Erythroblast (primary cell): ENCODE results near the gene PDE1C.
"Not testable (repeated sequence)": the region's sequence is repeated elsewhere in the genome, so short reads cannot be mapped to it uniquely, and the experiment has no call there.

Experiments used
- DNase-seq, 2 experiments: peaks; one replicate each; lab custom pipeline; 2025; lab: John Stamatoyannopoulos, UW
- GATA1 ChIP-seq: IDR thresholded peaks from 2 replicates; pipeline ENCODE4 v1.6.1; 2011; ENCODE audit warnings: low read depth, mild to moderate bottlenecking, control low read depth, low read length, moderate library complexity
- POLR2A ChIP-seq: IDR thresholded peaks from 2 replicates; pipeline ENCODE4 v1.6.1; 2011; ENCODE audit warnings: mild to moderate bottlenecking, low read length

PDE1C gene

DNA sequence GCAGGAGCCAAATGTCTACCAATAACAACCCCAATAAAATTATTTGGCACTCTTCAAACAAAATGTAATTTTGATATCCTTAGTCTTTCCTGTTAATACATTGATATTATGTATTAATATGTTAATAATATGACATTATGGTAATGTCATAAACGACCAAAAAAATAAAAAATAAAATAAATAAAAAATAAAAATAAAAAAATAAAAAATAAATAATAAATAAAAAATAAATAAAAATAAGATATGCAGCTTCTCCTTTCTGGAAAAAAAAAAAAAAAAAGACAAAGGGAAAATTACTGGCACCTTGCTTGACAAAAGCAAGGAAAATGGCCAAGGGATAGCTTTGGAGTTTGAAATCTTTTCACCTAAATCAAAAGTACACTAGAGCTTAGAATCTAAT, 214.7 kb downstream of the PDE1C start:
- DNase-seq = no peak
- no peak for TF ChIP-seq POLR2A
- no peak for TF ChIP-seq GATA1

DNA sequence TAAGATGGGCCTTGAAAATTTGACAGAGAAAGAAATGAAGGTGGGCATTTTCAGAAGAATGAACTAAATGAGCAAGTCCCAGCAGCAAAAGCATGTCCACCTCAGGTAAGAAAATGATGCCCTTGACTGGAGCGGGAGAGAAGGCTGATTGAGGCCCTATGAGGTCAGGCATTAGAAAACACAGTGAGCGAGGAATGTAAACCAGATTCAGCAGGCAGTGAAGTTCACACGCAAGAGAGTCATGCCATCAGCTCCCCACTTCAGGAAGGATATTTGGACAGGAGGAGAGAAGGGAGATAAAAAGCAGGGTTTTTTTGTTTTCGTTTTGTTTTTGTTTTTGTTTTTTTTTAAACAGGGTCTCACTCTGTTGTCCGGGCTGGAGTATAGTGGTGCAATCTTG, 216.8 kb downstream of the PDE1C start:
- TF ChIP-seq GATA1 (no peak), POLR2A (no peak)

DNA sequence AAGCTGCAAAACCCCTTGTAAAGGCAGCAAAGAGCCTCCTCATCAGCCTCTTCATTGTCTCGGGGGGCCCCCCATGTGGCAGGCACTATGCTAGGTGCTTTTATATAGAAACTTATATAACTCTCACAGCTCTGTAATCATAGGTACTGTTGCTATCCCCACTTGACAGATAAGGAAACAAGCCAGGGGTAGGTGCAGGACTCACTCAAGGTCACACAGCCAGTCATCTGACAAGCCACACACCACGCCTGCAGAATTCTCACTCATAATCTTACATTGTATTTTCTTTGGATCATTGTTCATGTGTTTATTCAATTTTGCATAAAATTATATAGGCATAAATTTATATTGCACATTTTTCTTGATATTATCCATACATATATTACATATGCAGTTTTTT, 217.7 kb downstream of the PDE1C start:
- DNase-seq = no peak
- TF ChIP-seq POLR2A = no peak
- no peak for TF ChIP-seq GATA1

More for the DNA sequence above, 216.8 kb downstream of the PDE1C start:
- DNase-seq = no peak

DNA sequence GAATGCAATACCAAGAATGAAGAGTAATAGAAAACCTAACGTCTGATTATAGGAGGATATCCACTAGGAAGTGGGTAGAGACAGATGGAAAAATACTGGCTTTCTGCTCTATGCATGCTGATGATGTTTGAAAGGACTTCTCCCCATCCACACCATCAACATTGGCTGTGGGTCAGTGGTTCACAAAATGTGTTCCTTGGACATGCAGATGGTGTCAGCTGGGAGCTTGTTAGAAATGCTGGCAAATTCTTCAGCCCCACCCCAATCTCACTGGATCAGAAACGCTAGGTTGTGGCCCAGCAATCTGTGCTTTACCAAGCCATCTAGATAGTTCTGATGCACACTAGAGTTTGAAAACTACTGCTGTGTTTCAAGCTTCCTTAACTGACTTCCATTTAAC, 219.1 kb downstream of the PDE1C start:
- TF ChIP-seq GATA1 (no peak), POLR2A (no peak)
- DNase-seq = no peak

DNA sequence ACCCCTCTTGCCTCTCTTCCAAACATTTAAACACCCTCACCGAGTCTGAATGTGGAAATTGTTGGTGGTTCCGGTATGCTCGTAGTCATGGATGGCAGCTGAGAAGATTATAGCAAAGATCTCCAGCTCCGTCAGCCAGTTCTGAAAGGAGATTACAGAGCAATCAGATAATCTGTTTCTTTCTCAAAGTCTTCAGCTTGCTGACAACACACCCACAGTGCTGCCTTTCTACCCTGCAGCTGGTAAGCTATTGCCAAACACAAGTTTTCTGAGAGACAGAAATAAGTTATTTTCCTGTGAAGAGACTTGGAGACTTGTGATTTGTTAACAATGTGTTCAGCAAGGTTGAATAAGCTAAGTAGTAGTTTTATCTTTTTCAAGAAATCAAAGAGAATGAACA, 219.6 kb downstream of the PDE1C start:
- no peak for DNase-seq
- no peak for TF ChIP-seq GATA1
- no peak for TF ChIP-seq POLR2A

DNA sequence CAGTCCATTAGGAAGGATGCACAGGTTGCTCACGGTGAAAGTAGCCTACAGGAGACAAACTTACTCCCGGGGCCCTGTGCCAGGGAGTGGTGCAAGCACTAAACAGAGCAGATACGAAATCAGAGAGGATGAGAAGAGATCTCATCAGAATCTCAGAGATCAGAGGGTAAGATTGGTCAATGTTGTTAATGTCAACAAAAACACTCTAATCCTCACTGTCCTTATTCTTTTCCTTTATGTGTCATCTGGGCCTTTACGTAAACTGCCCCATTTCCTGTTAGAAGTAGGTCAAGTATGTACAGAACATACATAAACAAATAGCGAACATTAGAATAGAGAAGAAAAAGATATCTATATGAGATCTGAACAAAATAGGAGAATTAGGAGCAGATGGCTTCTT, 220.1 kb downstream of the PDE1C start:
- no peak for DNase-seq
- TF ChIP-seq POLR2A (no peak), GATA1 (no peak)

DNA sequence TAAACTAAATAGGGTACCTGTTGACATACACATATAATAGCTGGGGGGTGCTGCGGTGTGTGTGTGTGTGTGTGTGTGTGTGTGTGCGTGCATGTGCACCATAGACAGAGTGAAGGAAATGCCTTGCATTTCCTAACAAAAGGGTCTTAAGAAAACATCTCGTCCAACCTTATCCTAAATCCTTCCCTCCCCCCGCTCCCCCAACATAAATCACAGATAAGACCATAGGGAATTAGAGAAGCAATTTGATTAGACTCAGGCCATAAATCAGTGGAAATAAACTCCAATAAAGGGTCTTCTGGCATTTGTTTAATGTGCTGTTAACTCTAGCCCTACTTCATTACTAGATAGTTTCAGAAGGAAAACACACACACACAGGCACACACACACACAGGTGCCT, 234.7 kb downstream of the PDE1C start:
- DNase-seq = no peak
- TF ChIP-seq GATA1 (no peak), POLR2A (no peak)

DNA sequence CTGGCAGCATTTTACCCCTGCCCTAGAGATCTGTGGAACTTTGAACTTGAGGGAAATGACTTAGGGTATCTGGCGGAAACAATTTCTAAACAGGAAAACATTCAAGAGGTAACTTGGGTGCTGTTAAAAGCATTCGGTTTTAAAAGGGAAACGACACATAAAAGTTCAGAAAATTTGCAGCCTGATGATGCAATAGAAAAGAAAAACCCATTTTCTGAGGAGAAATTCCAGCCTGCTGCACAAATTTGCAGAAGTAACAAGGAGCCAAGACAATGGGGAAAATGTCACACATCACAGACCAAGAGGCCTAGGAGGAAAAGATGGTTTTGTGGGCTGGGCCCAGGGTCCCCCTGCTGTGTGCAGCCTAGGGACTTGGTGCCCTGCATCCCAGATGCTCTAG, 236.6 kb downstream of the PDE1C start:
- not testable (repeated sequence) for DNase-seq

DNA sequence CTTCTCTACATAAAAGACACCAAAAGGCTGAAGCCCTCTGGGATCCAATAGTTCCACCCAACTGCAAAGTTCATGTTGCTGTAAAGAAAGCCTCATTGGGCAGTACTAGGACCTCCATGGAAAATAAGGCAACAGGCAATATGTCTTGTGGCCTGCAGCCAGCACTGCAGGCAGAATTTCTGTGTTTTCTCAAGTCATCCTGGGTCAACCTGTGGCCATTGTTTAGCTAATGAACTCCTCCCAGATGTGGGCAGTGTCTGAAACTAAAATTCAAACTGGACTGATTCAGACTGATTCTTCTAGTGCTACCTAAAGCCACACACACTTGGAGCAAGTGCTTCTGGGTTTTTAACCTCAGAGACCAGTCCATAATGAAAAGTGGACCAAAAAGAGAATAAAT, 241.7 kb downstream of the PDE1C start:
- no peak for DNase-seq
- no peak for TF ChIP-seq GATA1
- TF ChIP-seq POLR2A = no peak

DNA sequence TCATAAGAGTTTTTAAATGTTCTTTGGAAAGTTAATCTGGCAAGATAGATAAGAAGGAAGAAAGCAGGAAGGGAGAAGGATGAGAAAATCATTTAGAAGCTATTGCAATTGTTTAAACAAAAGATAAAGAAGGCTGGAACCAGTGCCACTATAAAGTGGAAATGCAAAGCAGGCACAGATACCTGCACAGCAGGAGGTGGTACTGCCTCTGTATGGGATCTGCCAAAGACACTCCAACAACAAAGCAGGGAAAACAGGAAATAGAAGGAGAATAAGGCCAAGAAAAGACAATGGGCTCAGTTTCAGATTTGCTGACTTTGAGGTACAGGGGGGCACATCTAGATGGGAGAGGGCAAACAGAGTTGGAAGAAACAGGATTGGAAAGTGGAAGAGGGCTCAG, 244.6 kb downstream of the PDE1C start:
- DNase-seq = no peak
- no peak for TF ChIP-seq GATA1
- TF ChIP-seq POLR2A = no peak

DNA sequence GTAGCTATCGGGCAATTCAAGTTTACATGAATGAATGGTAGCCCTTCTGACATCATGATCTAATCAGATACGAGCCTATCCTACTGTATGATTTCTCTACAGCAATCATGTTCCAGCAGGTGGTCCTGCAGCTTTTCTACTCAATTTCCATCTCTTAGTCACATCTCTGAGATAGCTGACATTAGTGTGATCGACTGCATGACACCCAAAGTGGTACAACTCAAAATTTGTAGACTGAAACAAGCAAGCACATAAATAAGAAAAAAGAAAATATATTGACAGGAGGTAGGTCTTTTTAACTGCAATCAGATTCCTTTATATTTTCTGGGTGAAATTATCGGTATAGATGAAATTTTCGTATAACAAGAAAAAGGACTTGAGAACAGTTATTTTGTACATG, 251.2 kb downstream of the PDE1C start:
- TF ChIP-seq POLR2A (no peak), GATA1 (no peak)
- no peak for DNase-seq

DNA sequence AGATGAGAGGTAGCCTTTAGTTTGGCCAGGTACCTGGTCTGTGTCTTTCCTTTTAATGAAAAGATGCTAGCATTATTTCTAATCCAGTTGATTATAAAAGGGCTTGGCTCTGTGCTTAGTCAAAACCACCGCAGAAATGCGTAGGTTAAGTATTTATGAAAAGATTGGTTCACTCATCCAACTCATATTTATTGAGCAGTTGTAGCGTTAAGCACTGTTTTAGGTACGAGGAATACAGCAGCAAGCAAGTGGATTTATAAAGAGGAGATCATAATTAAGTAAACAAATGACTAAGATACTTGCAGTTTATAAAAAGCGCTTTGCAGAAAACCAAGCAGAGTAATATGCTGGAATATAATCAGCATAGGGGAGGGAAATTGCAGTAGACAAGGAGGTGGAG, 253.4 kb downstream of the PDE1C start:
- TF ChIP-seq GATA1 (no peak), POLR2A (no peak)
- DNase-seq = no peak

DNA sequence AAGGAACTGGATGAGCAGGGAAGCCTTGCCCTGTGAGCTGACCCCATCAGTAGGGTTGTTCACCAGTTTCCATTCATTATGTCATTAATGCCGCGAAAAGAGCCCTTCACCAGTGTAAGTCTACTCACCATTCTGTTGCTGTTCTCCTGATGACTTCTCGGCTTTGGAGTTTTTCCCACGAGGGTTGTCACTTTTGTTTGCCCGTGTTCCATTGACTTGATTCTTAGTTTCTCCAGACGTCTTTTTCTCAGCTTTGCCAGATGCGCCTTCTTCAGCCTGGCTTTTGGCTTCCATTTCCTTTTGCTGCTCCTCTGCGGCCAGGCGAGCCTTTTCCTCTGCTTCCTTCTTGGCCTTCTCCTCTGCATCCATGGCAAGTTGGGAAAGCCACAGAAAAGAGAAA, 254.4 kb downstream of the PDE1C start:
- DNase-seq = no peak
- TF ChIP-seq GATA1 (no peak), POLR2A (no peak)

DNA sequence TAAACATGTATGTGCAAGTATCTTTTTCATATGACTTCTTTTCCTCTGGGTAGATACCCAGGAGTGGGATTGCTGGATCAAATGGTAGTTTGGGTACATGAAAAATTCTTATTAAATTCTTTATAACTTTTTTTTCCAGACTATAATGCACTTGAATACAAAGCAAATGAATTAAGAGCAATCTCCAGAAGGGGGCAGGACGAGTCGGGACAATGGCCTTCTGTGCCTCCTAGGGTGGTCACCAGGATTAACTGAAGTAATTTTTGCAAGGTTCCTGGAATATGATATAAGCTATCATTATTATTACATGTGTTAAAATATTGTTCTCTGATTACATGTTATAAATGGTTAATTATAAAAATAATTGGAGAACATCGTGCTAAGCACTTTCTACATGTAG, 256.0 kb downstream of the PDE1C start:
- TF ChIP-seq POLR2A (no peak), GATA1 (no peak)
- DNase-seq = peak; percentile 1 to 2

DNA sequence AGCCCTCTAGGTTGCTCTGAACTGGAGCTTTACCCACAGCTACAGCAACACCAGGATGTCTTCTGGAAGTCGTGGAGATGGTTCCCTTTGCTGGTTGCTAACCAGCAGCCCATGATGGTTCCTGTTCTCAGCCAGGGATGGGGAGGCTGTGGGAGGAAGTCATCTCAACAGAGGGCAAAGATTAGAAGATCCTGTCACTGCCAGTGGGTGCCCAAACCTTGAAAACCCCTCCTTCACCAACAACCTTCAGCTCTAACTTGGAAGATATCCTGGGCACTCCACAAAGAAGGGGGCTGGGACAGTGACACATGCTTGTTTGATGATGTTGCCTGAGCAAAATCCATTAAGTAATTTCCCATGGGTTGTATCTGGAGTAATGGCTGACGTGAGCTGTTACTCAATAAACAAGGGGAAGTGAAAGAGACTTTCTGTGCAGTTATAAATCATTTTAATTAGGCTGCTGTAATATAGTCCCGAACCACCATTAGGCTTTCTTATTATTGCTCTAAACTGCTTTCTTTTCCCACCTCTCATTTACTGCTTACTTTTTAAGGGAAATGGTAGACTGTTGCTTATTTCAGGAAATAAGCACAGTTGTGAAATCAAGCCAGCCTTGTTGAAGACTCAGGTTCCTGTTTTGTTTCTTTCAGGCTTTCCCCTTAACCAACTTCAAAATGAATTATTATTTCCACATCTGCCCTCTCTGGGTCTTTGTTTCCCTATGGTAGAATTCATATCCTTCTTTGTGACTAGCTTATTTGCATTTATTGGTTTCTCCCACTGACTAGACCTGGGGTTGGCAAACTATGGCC, 258.4 kb downstream of the PDE1C start:
- TF ChIP-seq GATA1 (no peak), POLR2A (no peak)
- DNase-seq = no peak
